GM19238 (cell line): ENCODE measurements around the gene CACNA1D.
A peak's percentile ranks its signal among the peaks of the same experiment; 100 is the strongest.

Experiments used
- DNase-seq: peaks from one replicate; pipeline ENCODE4 v3.0.0; 2011; ENCODE audit warnings: low spot score; ENCODE audit not compliant: insufficient read length

The CACNA1D gene

GRCh38 chr3:53842436-53843194 is 348.2 kb downstream of the CACNA1D start:
- no peak for DNase-seq

- peak; percentile 48 for DNase-seq
Observed at GRCh38 chr3:53843195-53844177, 349.1 kb downstream of the CACNA1D start.

- no peak for DNase-seq
Observed at GRCh38 chr3:53844262-53845102, 350.1 kb downstream of the CACNA1D start.

GRCh38 chr3:53845103-53845880 is 350.9 kb downstream of the CACNA1D start:
- no peak for DNase-seq

- DNase-seq: no peak
Observed at GRCh38 chr3:53845881-53846133, 351.4 kb downstream of the CACNA1D start.

GRCh38 chr3:53846134-53846850 is 351.9 kb downstream of the CACNA1D start, which contains the start of the genes CHDH and IL17RB:
TSS of gene CHDH (minus strand) at chr3:53846419. CDS start at chr3:53824008, 22,411 bp downstream.
TSS of gene IL17RB (plus strand) at chr3:53846568. CDS start at chr3:53846589, 21 bp downstream.
- DNase-seq: peak; percentile 50

GRCh38 chr3:53846851-53847155 is 352.4 kb downstream of the CACNA1D start:
- no peak for DNase-seq

GRCh38 chr3:53849916-53850315 is 355.5 kb downstream of the CACNA1D start:
- DNase-seq: no peak

GRCh38 chr3:53850895-53851294 is 356.5 kb downstream of the CACNA1D start:
- DNase-seq: no peak

- DNase-seq: no peak
Observed at GRCh38 chr3:53856964-53857363, 362.6 kb downstream of the CACNA1D start.

GRCh38 chr3:53858096-53858741 is 363.8 kb downstream of the CACNA1D start:
- no peak for DNase-seq

- no peak for DNase-seq
Observed at GRCh38 chr3:53859178-53859577, 364.8 kb downstream of the CACNA1D start.

GRCh38 chr3:53860196-53860595 is 365.8 kb downstream of the CACNA1D start:
- no peak for DNase-seq

GRCh38 chr3:53862241-53862640 is 367.8 kb downstream of the CACNA1D start:
- DNase-seq: no peak

- no peak for DNase-seq
Observed at GRCh38 chr3:53863145-53863544, 368.7 kb downstream of the CACNA1D start.
